Activated naive CD4-positive, alpha-beta T cell treated with anti-CD3 and anti-CD28 coated beads, Interleukin-2, amount 50 U/mL, for 16 hours (primary cell): ENCODE measurements around the gene HMGB2.
A peak's percentile ranks its signal among the peaks of the same experiment; 100 is the strongest.

Experiments used
- DNase-seq: peaks from one replicate; pipeline ENCODE4 v3.0.0-alpha.2; 2020

The HMGB2 gene

DNA sequence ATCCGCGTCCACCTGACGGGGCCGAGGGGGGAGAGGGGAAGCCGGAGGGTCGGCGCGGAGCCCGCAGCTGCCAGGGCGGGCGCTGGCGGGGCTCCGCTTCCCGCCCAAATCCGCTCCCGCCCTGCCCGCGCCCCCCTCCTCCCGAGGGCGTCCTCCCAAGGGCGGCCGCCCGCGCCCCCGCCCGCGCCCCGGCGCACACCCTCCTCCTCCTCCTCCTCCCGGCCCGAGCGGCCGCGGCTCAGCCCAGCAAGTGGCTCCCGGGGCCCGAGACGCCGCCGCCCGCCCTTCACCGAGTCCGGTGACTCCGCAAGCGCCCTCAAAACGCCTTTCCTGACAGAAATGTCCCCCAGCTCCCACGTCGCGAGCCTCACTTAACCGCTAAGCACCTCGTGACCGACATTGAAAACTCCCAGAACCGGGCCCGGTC is 487 bp downstream of the HMGB2 start:
- DNase-seq: peak; percentile 47

DNA sequence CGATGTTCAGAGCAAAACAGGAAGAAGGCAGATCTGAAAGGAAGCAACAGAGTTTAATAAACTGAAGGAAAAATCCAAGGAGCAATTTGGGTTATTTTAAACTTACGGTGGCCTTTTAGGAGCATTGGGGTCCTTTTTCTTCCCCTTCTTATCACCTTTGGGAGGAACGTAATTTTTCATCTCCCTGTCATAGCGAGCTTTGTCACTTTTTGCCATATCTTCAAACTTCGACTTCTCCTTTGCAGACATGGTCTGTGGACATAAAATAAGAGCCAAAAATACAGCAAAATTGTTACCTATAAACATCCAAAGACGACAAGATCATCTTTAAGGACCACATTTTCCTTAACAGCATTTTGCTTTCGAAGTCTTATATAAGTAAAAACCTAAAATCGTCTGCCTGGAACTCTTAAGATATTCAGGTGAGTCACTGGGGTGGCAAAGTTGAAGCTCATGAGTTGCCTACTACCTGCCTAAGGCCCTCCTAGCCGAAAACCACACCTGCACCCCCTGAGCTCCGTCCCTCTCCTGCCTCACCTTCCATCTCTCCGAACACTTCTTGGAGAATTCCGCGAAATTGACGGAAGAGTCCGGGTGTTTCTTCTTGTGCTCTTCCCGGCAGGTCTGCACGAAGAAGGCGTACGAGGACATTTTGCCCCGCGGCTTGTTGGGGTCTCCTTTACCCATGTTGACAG is 1.0 kb downstream of the HMGB2 start:
- DNase-seq: peak; percentile 19

DNA sequence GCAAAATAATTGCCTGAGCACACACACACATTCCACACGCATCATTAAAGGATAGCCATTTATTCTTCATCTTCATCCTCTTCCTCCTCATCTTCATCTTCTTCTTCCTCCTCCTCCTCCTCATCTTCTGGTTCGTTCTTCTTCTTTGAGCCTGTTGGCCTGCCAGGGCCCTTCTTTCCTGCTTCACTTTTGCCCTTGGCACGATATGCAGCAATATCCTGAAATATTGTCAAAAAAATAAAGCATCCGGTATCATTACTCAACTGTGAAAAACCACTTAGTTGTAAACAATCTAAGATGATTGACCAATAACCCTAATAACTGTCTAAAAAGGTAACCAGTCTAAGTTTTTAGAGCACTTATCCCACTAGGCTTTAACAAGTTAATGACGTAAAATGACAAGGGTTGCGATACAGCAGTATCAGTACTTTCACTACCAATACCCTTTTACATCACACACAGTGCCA is 2.1 kb downstream of the HMGB2 start:
- DNase-seq: no peak

DNA sequence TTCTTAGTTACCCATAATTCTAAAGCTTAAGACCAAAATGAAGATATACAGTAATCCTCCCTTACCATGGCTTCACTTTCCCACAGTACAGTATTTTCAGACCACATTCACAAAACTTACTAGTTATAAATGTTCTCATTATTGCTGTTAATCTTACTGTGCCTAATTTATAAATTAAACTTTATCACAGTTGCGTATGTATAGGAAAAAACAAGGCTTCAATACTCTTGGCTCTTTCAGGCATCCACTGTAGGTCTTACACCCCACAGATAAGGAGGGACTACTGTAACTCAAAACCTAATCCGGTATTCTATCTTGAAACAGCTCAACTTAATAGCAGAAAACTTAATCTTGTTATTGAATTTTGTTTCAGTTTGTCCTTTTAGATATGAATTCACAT is 3.6 kb downstream of the HMGB2 start:
- DNase-seq: no peak

DNA sequence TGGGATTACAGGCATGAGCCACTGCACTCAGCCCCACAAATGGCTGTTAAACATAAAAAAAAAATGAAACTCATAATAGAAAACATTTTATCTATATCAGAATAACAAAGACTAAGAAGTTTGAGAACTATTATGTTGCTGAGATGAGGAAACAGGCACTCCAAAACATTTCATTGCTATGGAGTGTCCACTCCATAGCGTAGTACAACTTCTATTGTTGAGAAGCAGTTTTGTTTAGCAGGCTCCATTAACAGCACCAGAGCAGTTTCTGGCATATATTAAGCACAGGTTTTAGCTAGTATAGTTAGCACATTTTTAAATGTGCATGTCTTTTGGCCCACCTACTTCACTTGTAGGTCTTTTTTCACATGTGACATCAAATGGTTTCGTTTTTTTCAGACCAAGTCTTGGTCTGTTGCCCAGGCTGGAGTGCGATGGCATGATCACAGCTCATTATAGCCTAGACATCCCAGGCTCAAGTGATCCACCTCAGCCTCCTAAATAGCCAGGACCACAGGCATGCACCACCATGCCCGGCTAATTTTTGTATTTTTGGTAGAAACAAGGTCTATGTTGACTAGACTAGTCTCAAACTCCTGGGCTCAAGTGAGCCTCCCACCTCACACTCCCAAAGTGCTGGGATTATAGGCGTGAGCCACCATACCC is 5.8 kb downstream of the HMGB2 start:
- DNase-seq: no peak

DNA sequence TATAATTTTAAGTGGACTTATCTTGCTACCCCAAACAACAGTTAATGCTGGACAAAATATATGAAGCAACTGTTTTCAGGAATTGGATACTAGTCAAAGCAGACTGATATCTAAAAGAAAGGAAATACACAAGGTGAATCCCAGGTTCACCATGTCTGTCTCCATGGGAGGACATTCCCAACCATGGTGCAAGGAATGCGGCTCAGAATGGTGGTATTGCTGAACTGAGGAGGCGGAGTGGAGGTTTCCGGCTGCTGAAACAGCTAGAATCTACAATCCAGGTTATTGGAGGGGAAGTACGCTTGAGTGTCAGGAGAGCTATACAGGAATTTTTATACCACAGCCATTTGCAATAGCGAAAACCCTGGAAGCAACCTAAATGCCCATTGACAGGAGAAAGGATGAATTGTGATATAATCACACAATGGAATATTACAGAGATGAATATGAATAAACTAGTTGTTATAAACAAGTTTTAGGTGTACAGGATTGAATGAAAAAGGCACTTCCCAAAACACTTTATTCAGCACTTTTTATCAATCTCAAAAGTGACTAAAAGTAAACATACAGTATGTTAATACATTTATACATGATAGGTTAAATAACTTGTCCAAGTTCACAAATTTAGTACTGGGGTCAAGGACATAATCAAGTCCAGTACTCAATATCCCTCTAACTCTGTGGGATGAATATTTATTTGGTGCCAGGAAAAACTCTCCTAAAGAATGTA is 9.0 kb downstream of the HMGB2 start:
- DNase-seq: no peak

DNA sequence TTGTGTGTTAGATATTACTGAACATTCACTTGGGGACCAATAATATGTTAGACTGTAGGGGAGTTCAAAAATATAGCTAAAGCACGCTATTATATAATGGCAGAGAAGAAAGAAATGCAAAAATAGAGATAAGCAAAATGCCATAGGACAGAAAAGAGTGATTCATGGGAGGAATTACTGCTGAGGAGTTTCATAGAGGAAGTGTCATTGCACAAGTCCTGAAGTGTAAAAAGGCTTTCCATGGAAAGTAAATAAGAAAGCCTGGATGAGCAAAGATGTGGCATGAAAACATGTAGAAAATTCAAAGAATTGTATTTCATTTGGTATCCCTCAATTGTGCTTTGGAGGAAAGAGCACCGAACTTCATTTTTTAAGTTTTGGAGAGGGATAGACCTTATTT is 14.5 kb downstream of the HMGB2 start:
- no peak for DNase-seq

DNA sequence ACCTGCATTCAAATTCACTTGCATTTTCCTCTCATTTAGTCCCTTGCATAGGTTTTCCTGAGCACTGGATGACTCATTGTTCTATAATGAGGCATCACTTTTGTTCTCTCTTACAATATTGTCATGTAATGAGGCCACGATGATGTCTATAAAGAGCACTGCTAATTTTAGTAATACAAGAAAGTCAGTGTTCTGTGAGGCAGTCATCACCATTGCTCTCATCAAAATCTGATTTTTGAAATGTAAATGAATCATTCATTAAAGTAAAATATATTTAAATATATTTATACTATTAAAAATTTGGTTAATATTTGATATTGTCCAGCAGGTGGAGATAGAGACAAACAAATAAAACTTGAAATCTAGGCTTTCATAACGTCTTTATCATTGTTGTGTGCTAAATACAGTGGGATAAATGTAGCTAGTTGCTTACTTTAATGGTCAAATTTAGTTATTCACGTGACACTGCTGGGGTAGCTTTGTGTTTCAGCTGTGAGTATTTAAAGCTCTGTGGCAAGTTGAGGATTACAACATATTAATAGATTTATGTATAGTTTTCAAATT is 15.4 kb downstream of the HMGB2 start:
- no peak for DNase-seq

DNA sequence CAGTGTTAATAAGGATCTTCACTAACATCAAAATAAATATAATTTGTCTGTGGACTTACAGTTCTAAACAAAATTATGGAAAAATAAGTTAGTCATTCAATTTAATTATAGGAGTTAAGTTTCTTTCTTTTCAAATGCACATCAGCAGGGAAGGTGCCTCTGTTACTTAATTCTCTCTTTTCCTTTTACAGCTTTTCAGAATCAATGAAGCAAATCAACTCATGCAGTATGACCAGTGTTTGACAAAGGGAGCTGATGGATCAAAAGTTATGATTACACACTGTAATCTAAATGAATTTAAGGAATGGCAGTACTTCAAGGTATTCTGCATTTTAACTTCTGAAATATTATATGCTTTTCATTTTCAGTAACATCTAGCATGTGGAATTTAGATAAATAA is 15.9 kb downstream of the HMGB2 start:
- DNase-seq: no peak

DNA sequence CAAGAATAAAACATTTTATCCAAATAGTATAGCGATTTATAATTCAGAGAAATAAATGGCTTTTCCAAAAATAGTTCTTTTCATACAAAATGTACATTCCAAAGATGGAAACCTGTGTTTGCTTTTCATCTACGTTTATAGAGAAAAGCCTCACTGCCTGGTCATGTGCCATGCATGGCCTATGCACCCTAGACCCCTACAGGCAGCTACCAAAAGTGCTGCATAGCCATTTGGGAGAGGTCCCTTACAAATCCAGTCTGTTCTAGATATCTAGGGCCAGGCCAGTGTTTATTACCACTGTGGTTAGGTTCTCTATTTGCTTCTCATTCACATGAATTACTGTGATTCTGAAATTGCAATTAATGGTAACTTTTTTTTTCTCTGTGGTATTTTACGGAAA is 17.2 kb downstream of the HMGB2 start:
- DNase-seq: no peak

DNA sequence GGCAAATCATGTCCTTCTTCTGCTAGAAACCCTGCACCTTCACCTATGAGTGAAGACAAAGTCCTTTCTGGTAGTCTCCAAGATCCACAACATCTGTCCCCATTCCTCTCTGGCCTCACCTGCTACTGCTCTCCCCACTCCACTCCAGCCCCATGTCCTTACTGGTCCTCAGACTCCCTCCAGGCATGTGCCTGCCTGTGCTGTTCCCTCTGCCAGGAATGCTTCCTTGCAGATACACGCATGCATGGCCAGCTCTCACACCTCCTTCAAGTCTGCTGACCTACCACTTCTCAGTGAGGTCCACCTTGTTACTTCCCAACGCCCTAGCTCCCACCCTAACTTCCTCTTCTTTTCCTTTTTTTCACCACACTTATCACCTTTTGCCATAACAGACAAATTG is 18.1 kb downstream of the HMGB2 start:
- DNase-seq: no peak

DNA sequence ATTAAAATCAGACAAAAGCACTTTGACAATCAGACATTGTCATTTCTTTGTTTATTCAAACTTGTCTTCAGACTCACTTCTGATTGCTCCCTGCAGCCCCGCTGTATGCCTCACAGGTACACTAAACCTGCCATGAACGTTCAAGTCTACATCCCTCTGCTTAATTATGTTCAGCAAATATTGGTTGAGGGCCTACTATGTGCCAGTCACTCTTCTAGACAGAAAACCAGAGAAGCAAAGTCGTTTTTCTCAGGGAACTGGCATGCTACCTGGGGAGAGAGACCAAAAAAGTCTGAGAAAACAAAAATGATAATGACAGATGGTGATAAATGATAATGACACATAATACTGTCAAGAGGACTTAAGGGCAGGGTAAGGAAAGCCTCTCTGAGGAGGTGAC is 19.4 kb downstream of the HMGB2 start:
- no peak for DNase-seq

DNA sequence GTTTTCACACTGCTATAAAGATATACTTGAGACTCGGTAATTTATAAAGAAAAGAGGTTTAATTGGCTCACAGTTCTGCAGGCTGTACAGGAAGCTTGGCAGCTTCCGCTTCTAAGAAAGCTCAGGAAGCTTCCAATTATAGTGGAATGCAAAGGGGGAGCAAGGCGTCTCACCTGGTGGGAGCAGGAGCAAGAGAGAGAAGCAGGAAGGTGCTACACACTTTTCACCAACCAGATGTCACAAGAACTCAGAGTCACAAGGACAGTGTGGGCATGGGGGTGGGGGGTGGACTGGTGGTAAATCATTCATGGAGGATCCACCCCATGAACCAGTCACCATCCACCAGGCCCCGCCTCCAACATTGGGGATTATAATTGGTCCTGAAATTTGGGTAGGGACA is 22.8 kb downstream of the HMGB2 start:
- DNase-seq: no peak

DNA sequence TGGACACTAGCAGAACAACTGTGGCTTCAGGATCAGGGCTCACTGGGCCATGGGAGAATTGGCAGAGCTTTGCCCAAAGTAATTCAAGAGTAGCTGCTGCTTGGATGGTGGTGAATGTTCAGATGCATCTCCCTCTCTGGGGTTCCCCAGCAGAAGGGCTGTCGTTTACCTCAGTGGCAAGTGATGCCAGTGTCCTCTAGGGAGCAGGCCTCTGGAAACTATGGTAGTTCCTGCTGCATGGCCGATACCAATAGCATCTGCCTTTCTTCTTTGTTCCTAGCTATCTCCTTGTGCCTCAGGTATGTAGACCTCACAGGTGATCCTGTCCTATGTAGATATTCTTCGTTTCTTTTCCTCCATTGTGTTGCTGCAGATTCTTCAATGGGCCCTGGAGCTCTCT is 26.4 kb downstream of the HMGB2 start:
- no peak for DNase-seq

DNA sequence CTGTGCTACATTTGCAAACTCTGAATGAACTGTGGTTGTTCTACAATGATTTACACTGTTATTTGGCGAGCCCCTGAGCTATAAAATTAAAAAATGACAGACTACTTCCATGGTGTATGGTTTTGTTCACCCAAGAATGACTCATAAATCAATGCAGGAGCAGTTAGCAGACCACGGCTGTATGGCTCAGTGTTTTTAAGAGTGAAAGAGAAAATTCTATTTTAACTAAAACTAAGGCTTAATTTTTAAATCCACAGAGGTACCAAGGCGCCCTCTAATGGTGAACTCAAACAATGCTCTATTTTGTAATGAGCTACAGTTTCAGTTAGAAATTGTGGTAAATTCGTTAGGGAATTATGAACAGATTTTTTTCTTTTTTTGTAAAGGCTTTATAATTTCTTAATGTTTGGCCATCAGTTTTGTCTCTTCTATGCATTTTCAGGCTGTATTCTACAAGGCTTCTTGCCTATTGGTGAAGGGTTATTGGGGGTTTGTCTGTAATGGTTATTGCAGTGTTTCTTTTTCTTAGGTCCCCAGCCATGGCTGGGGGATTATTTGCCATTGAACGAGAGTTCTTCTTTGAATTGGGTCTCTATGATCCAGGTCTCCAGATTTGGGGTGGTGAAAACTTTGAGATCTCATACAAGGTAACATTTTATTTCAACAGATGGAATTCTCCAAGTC is 32.5 kb downstream of the HMGB2 start:
- DNase-seq: no peak

DNA sequence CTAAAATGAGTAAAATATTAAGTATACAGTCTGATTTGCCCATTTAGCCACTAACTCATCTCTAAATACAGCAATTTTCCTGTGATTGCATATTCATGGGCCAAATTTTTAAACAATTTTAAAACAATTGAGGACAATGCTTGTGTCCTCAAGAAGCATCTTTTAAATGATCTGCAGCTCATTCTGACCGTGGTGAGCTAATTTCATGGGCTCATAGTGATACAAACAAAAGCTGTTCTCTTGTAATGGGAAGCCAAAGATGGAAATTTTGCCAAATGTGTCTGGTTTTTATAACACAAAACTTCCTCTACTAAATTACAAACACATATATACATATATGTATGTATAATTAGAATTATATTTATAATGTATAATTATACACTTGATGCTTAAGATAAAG is 39.7 kb downstream of the HMGB2 start:
- DNase-seq: no peak

DNA sequence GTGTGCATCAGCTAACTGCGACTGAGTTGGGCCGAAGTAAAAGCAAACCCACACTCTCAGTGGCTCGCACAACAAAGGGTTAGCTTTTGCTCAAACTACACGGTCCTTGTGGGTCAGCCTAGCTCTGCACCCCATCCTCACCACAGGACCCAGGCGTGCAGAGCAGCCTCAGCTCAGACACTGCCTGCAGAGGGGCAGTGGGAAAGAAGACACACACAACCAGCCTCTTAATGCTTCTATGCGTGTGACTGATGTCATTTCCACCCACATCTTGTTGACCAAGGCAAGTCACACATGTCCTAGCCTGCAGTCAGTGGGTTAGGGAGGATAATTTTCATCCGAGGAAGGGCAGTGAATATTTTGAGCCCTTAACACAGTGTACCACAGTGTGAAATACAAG is 40.5 kb downstream of the HMGB2 start:
- no peak for DNase-seq

DNA sequence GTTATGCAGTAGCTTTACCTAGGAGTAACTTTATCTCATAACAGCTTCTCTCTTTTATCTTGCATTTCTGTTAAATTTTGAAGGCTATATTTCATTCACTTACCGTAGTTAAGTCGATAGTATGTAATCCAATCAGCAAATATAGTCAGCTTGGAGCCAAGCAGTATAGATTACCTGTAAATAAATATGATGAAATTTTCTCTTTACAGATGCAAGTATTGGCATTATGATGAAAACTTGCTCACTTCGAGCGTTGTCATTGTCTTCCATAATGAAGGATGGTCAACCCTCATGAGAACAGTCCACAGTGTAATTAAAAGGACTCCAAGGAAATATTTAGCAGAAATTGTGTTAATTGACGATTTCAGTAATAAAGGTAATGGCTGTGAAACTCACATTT is 42.3 kb downstream of the HMGB2 start:
- no peak for DNase-seq

DNA sequence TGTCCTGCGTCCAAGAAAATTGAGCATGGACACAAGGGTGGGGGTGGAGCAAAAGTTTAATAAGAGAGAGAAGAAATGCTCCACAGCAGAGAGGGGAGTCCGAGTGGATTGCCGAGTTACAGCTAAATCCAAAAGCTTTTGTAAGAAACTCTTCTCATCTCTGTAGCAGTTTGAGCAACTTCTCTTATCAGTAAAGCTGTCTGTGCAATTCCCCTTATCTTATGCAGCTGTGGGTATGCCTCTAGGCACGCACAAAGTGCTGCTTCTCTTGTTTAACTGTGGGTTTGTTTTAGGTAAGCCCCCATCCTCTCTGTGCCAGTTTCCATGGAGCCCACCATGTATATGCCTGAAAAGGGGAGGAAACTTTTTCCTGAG is 44.8 kb downstream of the HMGB2 start:
- no peak for DNase-seq

DNA sequence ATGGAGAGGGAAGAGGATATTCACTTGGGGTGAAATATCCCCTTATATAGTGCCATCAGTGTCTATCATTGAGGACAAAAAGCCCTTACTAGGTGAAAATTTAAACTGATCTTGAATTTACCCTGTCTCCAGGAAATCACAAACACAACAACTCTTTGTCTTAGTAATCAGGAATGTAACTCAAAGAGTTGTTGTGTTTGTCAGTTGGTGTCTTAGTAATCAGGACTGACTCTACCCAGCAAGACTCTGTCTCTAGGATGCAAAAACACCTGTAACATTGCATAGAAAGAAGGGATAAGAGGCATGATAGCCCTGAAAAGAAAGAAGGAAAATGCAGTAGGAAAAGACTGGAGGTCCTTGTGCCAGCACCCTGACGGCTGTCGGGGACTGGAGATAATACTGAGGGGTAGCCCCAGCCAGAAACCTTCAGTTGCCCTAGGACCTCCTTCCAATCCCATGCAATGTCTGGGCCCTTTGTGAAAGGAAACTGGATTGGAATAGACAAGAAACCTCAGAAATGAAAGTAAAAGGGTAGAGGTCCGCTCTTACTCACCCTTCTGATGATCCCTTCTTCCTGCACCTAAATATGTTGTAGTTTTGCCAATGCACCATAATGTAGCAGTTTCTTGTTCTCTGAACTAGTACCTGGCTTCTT is 45.3 kb downstream of the HMGB2 start:
- DNase-seq: no peak

DNA sequence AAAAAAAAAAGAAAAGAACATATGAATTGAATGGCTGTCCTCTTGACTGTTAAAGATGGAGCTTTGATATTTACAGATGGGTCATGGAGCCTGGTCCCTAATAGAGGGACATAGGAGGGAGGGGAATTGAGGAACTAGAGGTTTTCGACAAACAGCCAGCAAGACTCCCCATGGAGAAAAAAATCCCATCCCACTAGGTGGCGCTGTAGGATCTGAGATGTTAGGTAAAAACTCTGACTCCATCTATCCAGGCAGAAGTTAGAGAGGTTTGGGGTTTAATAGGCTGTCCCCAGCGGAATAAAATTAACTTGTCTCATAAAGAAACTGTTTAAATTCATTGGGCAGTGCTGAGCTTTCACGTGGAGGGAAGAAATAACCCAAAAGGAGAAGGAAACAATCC is 45.9 kb downstream of the HMGB2 start:
- peak; percentile 69 for DNase-seq

DNA sequence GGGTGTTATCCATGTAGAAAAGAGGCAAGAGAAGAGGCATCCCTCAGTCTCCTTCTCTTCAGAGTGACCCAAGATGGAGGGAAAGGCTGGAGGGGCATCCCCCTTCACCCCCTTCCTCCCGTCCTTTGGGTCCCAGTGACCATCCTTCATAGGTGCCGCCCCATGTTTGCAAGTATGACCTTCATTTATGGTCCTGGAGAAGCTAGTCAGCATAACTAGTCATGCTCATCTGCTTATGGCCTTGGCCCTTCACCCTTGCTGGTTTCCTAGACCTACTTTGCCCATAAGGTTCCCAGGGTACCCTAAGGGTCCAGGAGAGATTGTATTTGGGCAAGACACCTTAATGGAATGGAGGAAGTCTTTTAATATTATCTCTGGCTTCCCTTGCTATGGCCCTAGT is 46.7 kb downstream of the HMGB2 start:
- no peak for DNase-seq

DNA sequence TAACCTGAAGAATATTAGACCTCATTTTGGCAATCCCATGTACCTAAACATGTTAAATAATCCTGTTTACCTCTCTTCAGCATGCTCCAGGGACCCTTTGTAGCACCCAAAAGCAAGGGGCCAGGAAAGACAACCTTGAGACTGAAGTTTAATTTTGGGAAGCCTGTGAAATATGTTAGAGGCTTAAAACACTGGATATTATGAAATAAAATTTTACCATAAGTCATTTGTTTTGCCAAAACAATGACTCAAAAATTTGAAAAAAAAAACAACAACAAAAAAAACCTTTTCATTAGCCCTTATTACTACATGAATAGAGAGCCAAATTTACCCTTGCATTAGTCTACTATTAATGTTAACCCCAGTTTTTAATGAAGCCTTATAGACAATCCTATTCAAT is 49.7 kb downstream of the HMGB2 start:
- no peak for DNase-seq
